GM10266 (cell line): ENCODE results near the gene SOCS1.

Source experiments
- DNase-seq: peaks from one replicate; pipeline ENCODE4 v3.0.0; 2012; ENCODE audit errors: extremely low spot score
- TF ChIP-seq, protein P1 (sequence below): IDR thresholded peaks from 2 replicates; pipeline ENCODE4 v1.5.1; 2012; ENCODE audit warnings: mild to moderate bottlenecking, low read depth; ENCODE audit not compliant: control insufficient read depth, insufficient read depth; ENCODE audit errors: missing control alignments

SOCS1 gene

DNA sequence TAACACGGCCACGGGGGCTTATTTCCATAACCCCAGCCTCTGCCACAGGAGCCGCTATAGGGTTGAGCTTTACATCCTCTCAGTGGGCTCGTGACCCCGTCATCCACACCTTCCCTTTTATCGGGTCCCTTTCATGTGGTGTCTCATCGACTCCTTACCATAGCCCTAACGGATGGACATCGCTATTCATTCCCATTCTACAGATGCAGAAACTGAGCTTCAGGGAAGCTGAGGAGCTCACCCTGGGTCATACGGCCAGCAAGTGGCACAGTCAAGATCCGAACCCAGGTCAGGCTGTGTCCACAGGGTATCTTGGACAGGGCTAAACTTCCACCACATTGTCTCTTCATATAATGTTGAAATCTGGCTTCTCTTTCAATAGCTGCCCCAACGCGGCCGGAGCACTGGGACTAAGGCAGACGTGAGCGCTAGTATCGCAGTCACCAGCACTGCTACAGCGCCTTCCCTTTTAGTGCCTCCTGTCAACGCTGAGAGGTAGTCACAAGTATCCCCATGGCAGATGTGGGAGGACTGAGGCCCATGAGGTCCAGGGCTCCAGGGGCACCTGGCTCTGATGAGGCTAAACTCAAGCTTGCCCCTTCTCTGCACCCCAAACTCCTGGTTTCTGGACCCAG, 50.8 kb downstream of the SOCS1 start:
- TF ChIP-seq, protein P1, sequence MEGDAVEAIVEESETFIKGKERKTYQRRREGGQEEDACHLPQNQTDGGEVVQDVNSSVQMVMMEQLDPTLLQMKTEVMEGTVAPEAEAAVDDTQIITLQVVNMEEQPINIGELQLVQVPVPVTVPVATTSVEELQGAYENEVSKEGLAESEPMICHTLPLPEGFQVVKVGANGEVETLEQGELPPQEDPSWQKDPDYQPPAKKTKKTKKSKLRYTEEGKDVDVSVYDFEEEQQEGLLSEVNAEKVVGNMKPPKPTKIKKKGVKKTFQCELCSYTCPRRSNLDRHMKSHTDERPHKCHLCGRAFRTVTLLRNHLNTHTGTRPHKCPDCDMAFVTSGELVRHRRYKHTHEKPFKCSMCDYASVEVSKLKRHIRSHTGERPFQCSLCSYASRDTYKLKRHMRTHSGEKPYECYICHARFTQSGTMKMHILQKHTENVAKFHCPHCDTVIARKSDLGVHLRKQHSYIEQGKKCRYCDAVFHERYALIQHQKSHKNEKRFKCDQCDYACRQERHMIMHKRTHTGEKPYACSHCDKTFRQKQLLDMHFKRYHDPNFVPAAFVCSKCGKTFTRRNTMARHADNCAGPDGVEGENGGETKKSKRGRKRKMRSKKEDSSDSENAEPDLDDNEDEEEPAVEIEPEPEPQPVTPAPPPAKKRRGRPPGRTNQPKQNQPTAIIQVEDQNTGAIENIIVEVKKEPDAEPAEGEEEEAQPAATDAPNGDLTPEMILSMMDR: no peak
- DNase-seq: no peak

DNA sequence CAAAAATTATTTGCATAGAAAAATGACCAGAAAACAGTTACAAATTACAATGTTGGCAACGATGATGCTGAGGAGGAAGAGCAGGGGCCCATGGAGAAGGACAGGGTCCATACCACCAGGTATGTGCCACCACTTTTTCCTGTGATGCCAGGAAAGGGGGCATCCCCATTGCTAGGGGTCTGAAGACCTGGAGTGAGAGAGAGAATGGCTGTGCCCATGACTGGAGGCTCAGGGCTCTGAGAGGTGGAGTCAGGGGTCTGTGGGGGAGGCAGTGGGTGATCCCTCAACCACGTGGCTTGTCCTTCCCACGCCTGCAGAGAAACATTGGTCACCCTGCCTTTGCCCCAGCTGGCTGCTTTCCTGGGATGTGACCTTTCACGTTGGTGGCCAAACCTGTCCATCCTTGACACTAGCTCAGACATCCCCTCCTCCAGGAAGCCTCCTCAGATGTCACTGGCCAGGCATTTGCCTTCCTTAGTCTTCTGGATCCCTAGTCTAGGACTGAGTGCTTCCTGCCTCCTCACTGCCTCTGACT, 51.4 kb downstream of the SOCS1 start:
- TF ChIP-seq, protein P1: no peak
- DNase-seq: no peak
